ENCODE results near the gene MYPOP. TPM values are rescaled to one million over a fixed set of nuclear protein-coding genes. Genes with fewer than 3 reads are reported as not detected.
"Not testable (repeated sequence)": the region's sequence is repeated elsewhere in the genome, so short reads cannot be mapped to it uniquely, and the experiment has no call there.

The MYPOP gene
- total RNA-seq, 1 experiment from 2014 or later = 8.5 TPM

DNA sequence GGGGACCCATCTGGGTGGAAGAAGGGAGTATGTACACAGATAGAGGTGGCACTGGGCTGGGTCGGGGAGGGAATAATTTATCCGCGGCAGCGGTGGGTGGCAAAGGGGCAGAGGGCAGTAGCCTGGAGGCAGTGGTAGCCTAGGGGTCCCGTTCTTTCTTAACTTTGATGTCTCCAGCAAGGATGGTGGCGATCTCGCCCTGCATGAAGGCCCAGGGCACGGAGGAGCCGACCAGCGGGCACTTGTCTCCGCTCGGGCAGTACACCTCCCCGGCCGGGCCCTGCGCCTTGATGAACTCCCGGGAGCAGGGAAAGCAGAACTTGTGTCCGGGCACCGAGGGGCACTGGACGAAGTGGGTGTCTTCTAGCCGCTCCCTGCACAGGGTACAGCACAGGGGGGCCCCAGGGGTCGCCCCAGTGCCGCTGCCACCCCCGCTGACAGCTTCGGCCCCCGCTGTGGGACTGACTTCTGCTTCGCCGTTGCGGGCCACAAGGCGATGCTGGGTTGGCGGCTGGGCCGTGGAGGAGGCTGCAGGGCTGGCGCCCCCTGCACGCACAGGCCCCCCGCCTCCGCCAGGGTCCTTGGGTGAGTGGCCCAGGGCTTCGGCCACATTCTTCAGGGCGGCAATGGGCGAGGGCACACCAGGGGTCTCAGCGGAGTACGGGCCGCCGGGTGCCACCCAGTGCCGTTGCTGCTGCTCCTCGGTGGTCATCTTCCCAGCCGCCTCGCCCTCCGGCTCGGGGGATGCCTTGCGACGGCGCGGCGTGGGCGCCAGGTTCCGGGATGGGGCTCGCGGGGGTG, 18.3 kb downstream of the MYPOP start:
- DNase-seq (ENCODE audit: low spot score) = no peak

- DNase-seq (ENCODE audit: low spot score) = no peak
Observed at GRCh38 chr19:45883586-45883880, 18.9 kb downstream of the MYPOP start.

DNA sequence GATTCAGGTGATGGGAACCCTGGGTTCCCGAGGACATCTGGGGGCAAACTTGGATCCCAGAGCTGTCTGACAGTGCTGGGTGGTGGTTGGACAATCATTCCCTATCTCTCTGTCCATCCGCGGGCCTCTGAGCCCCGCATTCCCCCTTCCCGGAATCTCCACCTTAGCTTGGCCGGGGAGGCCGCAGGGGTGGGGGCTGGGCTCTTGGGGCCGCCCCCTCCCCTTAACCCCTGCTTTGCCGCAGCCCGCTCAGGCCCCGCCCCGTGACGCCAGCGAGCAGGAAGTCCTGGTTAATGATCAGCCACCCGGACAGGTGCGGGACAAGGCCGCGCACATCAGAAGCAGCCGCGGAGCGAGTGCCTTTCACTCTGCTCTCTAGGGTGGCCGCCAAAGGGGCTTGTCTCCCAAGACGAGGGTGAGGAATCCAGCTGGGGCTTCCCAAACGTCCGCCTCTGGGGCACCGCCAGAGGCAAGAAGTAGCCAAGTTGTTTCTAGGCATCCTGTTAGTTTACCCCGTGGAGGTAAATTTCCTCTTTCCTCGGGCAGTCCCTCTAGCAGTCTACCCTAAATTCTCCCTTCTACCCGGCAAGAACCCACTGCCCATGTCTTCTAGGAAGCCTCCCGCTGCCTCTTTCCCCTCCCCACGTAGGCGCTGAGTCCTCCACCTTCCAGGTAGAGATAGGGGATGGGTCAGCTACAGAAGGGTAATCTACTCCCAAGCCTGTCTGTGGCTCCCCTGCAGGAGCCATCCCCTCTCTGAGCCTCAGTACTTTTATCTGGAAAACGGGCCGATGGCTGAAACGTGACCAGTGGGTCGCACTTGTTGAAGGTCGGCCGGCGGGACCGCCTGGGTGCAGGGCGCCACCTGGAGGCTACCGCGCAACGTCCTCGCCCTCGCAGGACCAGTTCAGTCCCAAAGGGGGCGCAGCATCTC, 19.5 kb downstream of the MYPOP start:
- peak; percentile 98 for DNase-seq (ENCODE audit: low spot score)

- DNase-seq (ENCODE audit: low spot score) = peak; percentile 81
Observed at GRCh38 chr19:45881909-45882528, 20.4 kb downstream of the MYPOP start.

DNA sequence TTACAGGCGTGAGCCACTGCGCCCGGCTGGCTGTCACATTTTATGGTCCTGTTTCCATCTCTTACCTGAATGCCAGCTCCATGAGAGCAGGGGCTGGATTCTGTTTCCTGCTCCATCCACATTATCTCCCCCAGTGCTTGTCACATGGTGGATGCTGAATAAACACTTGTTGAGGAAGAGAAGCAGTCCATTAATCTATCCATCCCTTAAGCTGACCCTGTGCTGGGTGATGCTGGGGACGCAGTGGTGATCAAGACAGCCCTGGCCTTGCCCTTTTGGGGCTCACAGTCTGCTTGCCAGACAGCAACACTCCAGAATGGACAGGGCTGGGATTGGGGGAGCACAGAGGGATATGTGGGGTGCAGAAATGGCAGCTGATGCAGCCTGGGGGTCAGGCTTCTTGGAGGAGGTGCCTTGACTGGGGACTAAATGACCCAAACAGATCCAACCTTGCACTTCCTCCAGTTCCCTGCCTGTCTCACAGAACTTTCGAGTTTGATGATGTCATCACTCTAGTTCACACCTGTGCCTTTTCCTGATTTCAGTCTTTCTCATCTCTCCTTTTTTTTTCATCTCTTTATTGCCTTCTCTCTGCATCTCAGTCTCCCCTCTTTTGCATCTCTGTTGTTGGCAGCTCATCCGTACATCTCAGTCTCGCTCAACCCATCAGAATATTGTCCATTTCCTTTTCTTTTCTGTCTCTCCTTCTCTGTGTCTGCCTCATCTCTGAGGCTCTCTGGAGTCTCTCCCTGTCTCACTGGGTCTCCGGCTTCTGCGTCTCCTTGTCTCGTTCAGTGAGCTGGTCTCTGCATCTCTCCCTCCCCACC, 21.1 kb downstream of the MYPOP start:
- peak; percentile 21 for DNase-seq (ENCODE audit: low spot score)

DNA sequence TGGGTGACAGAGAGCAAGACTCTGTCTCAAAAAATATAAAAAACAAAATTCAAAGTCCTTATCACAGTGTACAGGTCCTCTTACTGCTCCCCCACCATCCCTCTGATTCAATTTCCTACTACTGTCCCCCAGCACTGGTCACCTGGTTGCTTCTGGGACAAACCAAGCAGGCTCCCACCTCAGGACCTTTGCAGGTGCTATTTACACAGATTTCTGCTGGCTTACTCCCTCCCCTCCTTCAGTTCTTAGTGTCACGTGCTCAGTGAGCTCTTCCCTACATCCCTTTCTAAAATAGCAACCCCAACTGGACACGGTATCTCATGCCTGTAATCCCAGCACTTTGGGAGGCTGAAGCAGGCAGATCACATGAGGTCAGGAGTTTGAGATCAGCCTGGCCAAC, 22.4 kb downstream of the MYPOP start:
- no peak for DNase-seq (ENCODE audit: low spot score)

DNA sequence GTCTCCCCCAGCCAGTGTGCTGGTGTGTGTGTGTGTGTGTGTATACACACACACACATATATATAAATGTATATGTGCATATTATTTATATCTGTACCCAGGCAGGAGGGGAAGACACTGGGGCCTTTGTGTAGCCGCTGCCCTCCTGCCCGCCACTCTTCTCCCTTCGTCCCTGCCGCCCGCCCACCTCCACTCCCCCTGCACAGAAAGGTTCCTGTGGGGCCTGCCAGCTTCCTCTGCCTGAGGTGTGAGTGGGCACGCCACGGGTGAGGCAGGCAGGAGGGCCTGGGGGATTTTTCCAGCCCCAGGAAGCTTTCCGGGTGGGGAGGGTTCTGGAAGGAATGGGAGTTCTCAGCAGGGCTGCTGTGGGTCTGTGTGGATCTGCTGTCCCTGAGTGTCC, 23.4 kb downstream of the MYPOP start:
- DNase-seq (ENCODE audit: low spot score) = peak; percentile 26

- DNase-seq (ENCODE audit: low spot score) = peak; percentile 85
Observed at GRCh38 chr19:45878043-45878794, 24.2 kb downstream of the MYPOP start.

DNA sequence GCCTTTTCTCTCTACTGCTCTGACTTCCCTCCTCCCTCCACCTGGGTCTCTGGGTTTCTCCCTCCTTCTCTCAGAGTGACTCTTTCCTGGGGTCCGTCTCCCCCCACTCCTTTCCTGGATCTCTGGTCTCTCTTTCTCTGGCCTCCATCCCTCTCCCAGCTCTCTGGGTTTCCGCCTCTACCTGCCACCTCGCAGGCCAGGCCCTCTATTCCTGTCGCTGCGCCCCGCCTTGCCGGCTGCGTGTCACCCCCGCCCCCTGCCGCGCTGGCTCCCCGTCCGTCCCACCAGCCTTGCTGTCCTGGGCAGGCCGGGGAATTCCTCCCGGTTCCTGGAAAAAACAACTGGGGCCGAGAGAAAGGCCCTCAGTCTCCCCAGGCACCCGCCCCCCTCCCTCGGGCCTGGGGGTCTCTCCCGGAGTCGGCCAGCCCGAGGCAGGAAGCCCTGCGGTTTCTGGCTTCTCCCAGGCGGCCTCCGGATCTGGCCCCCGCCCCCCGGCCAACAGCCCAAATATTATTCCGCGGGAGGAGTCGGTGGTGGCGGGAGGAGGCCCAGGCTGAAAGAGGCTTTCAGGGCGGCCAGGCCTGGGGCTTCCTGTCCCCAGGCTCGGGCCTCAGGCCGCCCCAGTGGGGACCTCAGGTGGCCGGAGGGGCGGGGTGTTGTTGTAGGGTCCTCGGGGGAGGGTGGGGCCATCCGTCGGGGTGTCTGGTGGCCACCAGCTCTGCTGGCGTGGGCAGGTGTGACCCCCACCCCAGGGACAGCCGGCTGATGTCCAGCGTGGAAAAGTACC, 25.8 kb downstream of the MYPOP start:
- DNase-seq (ENCODE audit: low spot score) = peak; percentile 39

DNA sequence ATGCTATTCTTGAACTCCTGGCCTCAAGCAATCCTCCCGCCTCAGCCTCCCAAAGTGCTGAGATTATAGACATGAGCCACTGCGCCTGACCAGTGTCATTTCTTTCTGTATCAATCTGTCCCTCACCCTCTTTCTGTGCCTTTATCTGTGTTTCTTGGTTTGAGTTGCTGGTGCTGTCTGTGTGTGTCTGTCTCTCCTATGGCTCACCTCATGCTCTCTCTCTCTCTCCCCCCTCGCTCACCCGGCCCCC, 26.3 kb downstream of the MYPOP start:
- no peak for DNase-seq (ENCODE audit: low spot score)

- no peak for DNase-seq (ENCODE audit: low spot score)
Observed at GRCh38 chr19:45874620-45874966, 27.8 kb downstream of the MYPOP start.

DNA sequence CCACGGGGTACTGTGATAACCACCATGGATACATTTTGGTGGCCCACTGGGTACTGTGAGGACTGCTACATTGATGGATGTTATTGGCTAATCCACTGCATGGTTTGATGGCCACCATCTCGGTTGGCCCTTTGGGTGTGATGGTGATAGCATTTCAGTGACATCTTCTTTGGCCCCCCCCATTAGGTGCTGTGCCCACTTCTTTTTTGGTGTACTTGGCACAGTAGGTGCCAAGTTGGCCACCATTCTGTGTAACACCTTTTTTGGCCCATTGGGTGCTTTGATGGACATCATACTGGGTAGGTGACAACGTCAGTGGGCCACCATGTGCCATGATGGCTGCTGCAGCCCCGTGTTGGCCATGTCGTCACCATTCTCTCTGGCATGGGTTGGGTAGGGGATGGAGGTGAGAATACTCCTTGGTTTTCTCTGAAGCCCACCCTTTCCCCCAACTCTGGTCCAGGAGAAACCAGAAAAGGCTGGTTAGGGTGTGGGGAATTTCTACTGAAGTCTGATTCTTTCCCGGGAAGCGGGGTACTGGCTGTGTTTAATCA, 29.1 kb downstream of the MYPOP start:
- no peak for DNase-seq (ENCODE audit: low spot score)

GRCh38 chr19:45872095-45872919, 30.1 kb downstream of the MYPOP start:
- DNase-seq (ENCODE audit: low spot score) = no peak

DNA sequence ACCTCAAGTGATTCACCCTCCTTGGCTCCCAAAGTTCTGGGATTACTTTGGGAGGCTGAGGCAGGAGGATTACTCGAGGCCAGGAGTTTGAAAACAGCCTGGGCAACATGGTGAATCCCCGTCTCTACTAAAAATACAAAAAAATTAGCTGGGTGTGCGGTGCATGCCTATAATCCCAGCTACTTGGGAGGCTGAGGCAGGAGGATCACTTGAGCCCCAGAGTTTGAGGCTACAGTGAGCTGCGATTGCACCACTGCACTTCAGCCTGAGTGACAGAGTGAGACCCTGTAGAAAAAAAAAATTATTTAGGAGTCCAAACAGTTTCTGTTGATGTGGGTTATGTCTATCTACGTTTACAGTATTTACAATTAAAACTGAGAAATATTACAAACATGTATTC, 31.6 kb downstream of the MYPOP start:
- DNase-seq (ENCODE audit: low spot score) = no peak

GRCh38 chr19:45867241-45867640, 35.2 kb downstream of the MYPOP start:
- not testable (repeated sequence) for DNase-seq (ENCODE audit: low spot score)

GRCh38 chr19:45866400-45867176, 35.8 kb downstream of the MYPOP start:
- no peak for DNase-seq (ENCODE audit: low spot score)

- no peak for DNase-seq (ENCODE audit: low spot score)
Observed at GRCh38 chr19:45865269-45865948, 37.0 kb downstream of the MYPOP start.

- no peak for DNase-seq (ENCODE audit: low spot score)
Observed at GRCh38 chr19:45864629-45865082, 37.8 kb downstream of the MYPOP start.

Data from HT-29 (cell line).